ENCODE data around the gene USP7.
"Not testable (repeated sequence)": the region's sequence is repeated elsewhere in the genome, so short reads cannot be mapped to it uniquely, and the experiment has no call there.

The USP7 gene

DNA sequence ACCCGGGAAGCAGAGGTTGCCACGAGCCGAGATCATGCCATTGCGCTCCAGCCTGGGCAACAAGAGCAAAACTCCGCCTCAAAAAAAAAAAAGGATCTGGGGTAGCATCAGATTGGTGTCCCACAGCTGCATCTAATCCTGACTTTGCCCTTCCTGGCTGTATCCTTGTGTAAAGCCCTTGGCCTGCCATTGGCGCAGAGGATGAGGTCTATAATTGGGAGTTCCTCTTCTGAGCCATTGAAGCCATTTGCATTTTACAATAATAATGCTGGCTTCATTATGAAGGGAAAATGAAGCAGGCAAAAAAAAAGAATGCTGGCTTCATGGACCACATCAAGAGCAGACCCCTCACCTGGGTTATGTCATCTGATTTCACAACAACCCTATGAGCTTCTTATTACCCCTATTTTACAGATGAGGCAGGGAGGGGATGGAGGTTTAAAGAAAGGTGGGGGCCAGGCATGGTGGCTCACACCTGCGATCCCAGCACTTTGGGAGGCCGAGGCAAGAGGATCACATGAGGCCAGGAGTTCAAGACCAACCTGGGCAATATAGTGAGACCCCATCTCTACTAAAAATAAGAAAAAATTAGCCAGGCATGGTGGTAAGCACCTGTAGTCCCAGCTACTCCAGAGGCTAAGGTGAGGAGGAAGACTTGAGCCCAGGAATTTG is 82.7 kb downstream of the USP7 start:
- DNase-seq (ENCODE audit: low read depth in 2 of 2) = no peak

- DNase-seq (ENCODE audit: low read depth in 2 of 2) = no peak
These were observed 85.2 kb downstream of the USP7 start for GRCh38 chr16:8878523-8878911.

- no peak for DNase-seq (ENCODE audit: low read depth in 2 of 2)
These were observed 85.7 kb downstream of the USP7 start for GRCh38 chr16:8877894-8878522.

- DNase-seq (ENCODE audit: low read depth in 2 of 2) = not testable (repeated sequence)
These were observed 88.4 kb downstream of the USP7 start for GRCh38 chr16:8875317-8875716.

- no peak for DNase-seq (ENCODE audit: low read depth in 2 of 2)
These were observed 89.3 kb downstream of the USP7 start for GRCh38 chr16:8874388-8874787.

DNA sequence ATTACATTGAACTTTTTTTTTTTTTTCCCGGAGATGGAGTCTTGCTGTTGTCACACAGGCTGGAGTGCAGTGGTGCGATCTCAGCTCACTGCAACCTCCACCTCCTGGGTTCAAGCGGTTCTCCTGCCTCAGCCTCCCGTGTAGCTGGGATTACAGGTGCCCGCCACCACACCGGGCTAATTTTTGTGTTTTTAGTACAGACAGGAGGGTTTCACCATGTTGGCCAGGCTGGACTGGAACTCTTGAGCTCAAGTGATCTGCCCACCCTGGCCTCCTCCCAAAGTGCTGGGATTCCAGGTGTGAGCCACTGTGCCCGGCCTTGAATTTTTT is 89.9 kb downstream of the USP7 start:
- not testable (repeated sequence) for DNase-seq (ENCODE audit: low read depth in 2 of 2)

DNA sequence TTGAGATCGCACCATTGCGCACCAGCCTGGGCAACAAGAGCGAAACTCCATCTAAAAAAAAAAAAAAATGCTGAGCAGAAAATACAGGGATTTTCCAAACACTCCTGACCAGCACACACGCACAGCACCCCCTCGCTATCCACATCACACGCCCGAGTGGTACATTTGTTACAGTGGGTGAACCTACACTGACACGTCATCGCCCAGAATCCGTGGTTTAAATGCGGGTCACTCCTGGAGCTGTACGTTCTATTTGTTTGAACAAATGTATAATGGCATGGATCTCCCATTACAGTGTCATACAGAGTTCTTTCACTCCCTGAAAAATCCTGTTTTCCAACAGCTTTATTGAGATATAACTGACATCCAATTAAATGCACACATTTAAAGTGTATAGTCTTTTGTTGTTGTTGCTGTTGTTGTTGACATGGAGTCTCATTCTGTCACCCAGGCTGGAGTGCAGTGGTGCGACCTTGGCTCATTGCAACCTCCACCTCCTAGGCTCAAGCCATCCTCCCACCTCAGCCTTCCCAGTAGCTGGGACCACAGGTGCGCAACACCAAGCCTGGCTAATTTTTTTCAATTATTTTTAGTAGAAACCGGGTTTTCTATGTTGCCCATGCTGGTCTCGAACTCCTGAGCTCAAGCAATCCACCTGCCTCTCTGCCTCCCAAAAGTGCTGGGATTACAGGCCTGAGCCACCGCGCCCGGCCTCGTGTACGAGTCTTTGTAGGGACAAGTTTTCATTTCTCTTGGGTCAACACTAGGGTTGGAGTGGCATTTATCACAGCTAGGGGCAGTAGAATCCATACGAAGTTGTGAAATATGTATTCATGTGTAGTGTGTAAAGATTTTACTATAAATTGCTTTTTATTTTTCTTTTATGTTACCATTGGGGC is 90.5 kb downstream of the USP7 start:
- DNase-seq (ENCODE audit: low read depth in 2 of 2) = no peak

GRCh38 chr16:8872071-8872470 is 91.6 kb downstream of the USP7 start:
- no peak for DNase-seq (ENCODE audit: low read depth in 2 of 2)

- not testable (repeated sequence) for DNase-seq (ENCODE audit: low read depth in 2 of 2)
These were observed 93.8 kb downstream of the USP7 start for GRCh38 chr16:8869988-8870241.

GRCh38 chr16:8869212-8869987 is 94.3 kb downstream of the USP7 start:
- no peak for DNase-seq (ENCODE audit: low read depth in 2 of 2)

- DNase-seq (ENCODE audit: low read depth in 2 of 2) = peak; percentile 56 to 67
These were observed 95.1 kb downstream of the USP7 start, which contains the start of gene CARHSP1 for GRCh38 chr16:8868416-8869211. CARHSP1 (minus strand) TSS chr16:8869006; CDS start chr16:8859328, 9,678 bp downstream.

DNA sequence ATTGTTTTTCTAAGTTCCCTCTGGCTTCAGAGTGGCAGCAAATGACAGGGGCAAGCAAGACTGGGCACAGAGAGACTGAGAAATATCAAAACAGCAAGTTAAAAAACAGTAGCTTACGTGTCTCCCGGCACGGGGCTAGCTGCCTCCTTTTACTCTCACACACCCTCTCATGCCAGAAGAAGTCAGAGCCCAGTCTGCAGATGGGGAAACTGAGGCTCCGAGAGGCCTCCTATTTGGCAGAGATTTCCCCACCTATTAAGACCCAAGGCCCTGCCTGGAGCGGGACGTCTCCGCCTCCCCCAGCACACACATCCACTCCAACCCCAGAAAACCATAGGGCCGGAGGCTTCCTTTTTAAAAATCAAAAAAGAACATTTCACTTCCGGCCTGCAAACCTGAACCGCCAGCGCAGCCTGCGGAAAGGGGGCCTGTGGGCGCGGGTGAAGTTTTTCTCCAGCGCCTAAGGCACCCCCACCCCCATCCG is 95.7 kb downstream of the USP7 start:
- DNase-seq (ENCODE audit: low read depth in 2 of 2) = peak in 1 of 2 donors; percentile 19

GRCh38 chr16:8867216-8867931 is 96.3 kb downstream of the USP7 start:
- DNase-seq (ENCODE audit: low read depth in 2 of 2) = no peak

DNA sequence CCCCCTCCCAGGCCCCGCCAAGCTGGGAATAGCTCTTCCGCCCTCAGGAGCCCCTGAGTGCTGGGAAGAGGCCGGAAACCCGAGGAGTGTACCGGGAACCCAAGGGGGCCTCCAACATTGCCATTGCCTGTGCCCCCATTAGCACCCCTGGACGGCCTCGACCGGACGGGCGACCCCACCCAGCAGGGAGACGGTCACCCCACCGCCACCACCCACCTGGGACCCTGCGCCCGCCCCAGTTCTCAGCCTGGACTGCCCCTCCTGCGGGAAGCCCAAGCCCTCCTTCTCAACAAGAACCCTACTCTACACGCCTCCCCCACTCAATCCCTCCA is 96.9 kb downstream of the USP7 start:
- no peak for DNase-seq (ENCODE audit: low read depth in 2 of 2)

GRCh38 chr16:8866118-8866883 is 97.4 kb downstream of the USP7 start:
- no peak for DNase-seq (ENCODE audit: low read depth in 2 of 2)

GRCh38 chr16:8865145-8865882 is 98.4 kb downstream of the USP7 start:
- no peak for DNase-seq (ENCODE audit: low read depth in 2 of 2)

- no peak for DNase-seq (ENCODE audit: low read depth in 2 of 2)
These were observed 99.1 kb downstream of the USP7 start for GRCh38 chr16:8864480-8865110.

- DNase-seq (ENCODE audit: low read depth in 2 of 2) = no peak
These were observed 99.9 kb downstream of the USP7 start for GRCh38 chr16:8863594-8864424.
